CD4-positive, alpha-beta memory T cell (primary cell): Measurements from ENCODE around the gene NUP50. TPM values are rescaled to one million over a fixed set of nuclear protein-coding genes. Genes with fewer than 3 reads are reported as not detected.
A peak's percentile ranks its signal among the peaks of the same experiment; 100 is the strongest.

ENCODE experiments used
- CTCF ChIA-PET: fragments of 350-600 bp; sonication (Branson Sonifier 250); formaldehyde crosslinking; loops from one replicate; lab custom pipeline; 2021; ENCODE audit warnings: inconsistent platforms; ENCODE audit not compliant: partially characterized antibody; lab: Charles Lee
- POLR2A ChIA-PET: fragments of 350-600 bp; sonication (Branson Sonifier 250); formaldehyde crosslinking; loops from one replicate; lab custom pipeline; 2021; ENCODE audit not compliant: partially characterized antibody; lab: Charles Lee
- DNase-seq, 5 donors: peaks; one replicate each; pipeline versions ENCODE4 v3.0.0 to v3.0.0-alpha.2; 2020 to 2022; ENCODE audit warnings: mixed read lengths in 1 of 5
- H3K27ac ChIP-seq: one replicate; pipeline ENCODE4 v1.7.0; 2013; ENCODE audit warnings: low read depth, low read length
- H3K27me3 ChIP-seq: 2 replicates; pipeline ENCODE4 v1.7.0; 2013; ENCODE audit warnings: mild to moderate bottlenecking, low read length, moderate library complexity; ENCODE audit not compliant: insufficient read depth
- H3K36me3 ChIP-seq: 2 replicates; pipeline ENCODE4 v1.7.0; 2013; ENCODE audit warnings: mild to moderate bottlenecking, low read length, moderate library complexity; ENCODE audit not compliant: insufficient read depth
- H3K4me1 ChIP-seq: 2 replicates; pipeline ENCODE4 v1.7.0; 2013; ENCODE audit warnings: mild to moderate bottlenecking, low read length, moderate library complexity; ENCODE audit not compliant: insufficient read depth
- H3K4me3 ChIP-seq, 2 donors: one replicate each; pipeline ENCODE4 v1.7.0; 2013; ENCODE audit warnings: low read length in 2 of 2, mild to moderate bottlenecking in 1 of 2
- H3K9me3 ChIP-seq, 2 donors: one replicate each; pipeline ENCODE4 v1.7.0; 2013; ENCODE audit warnings: low read length in 2 of 2, control low read depth in 1 of 2; ENCODE audit not compliant: control insufficient read depth in 1 of 2
- H3K27ac Mint-ChIP-seq, 7 donors: one replicate each; pipeline ENCODE4 v1.8.0; 2020 to 2021; ENCODE audit warnings: mixed read lengths in 7 of 7, mild to moderate bottlenecking in 6 of 7, inconsistent platforms in 3 of 7, moderate library complexity in 3 of 7
- H3K27me3 Mint-ChIP-seq, 2 donors: one replicate each; pipeline ENCODE4 v1.8.0; 2020 to 2021; ENCODE audit warnings: mixed read lengths in 2 of 2
- H3K36me3 Mint-ChIP-seq, 2 donors: one replicate each; pipeline ENCODE4 v1.8.0; 2020 to 2021; ENCODE audit warnings: mixed read lengths in 2 of 2, inconsistent platforms in 1 of 2, mild to moderate bottlenecking in 1 of 2
- H3K4me1 Mint-ChIP-seq, 4 donors: one replicate each; pipeline ENCODE4 v1.8.0; 2020 to 2021; ENCODE audit warnings: mixed read lengths in 4 of 4, mild to moderate bottlenecking in 1 of 4
- H3K4me3 Mint-ChIP-seq, 8 donors: one replicate each; pipeline ENCODE4 v1.8.0; 2020 to 2021; ENCODE audit warnings: mixed read lengths in 8 of 8, mild to moderate bottlenecking in 7 of 8, moderate library complexity in 6 of 8, inconsistent platforms in 3 of 8
- H3K9me3 Mint-ChIP-seq, 8 donors: one replicate each; pipeline ENCODE4 v1.8.0; 2020 to 2021; ENCODE audit warnings: mixed read lengths in 8 of 8, mild to moderate bottlenecking in 5 of 8, inconsistent platforms in 3 of 8, moderate library complexity in 1 of 8
- intact Hi-C: fragments of 100-400 bp; cut with micrococcal nuclease; formaldehyde crosslinking; loops from one replicate; pipeline ENCODE4 v1.15.1; 2023
- polyA plus RNA-seq, 2 donors: library from polyadenylated mRNA; unstranded; fragments of 300-500 nt; fragmentation: Illumina TruSeq; gene quantifications; one replicate each; pipeline ENCODE4 v1.2.3, GENCODE V29; 2021
- total RNA-seq, 2 experiments: library from RNA; stranded (reverse); gene quantifications; one replicate each; pipeline ENCODE4 v1.2.3, GENCODE V29; 2021

Gene NUP50
- total and polyA plus RNA-seq, 4 experiments from 2014 or later, result 40.1 to 158 (median 103) TPM

GRCh38 chr22:45208993-45209838 lies 45.5 kb downstream of the NUP50 start:
- peak in 4 of 5 donors; percentile 6 to 23 (median 12) for DNase-seq
- Mint-ChIP-seq H3K4me1 (peaks cover 0 to 7% (median 3%) of the 10 kb centered on the region in 4 donors), H3K9me3 (no peaks in the 10 kb centered on the region), H3K27me3 (no peaks in the 10 kb centered on the region), H3K36me3 (peaks cover 12 to 18% of the 10 kb centered on the region in 2 donors), H3K4me3 (no peak overlapping the region), H3K27ac (peak overlapping the region in 2 of 7 donors; percentile 52)
- H3K4me3 ChIP-seq, result no peak overlapping the region
- peaks cover 3% of the 10 kb centered on the region for H3K36me3 ChIP-seq
- H3K27me3 ChIP-seq, result no peaks in the 10 kb centered on the region
- intact Hi-C loops, result loop anchor here (1.0 kb wide), 1 partner anchor 36 kb away; no protein-coding TSS in a partner anchor
- CTCF ChIA-PET, result interaction anchor here (0.7 to 1.5 kb wide), 6 partner anchors 17 to 137 kb away, joined by 3 to 4 read pairs (median 3); no protein-coding TSS in a partner anchor
- H3K4me1 ChIP-seq, result no peaks in the 10 kb centered on the region
- no peaks in the 10 kb centered on the region for H3K9me3 ChIP-seq
- H3K27ac ChIP-seq, result no peak overlapping the region
- POLR2A ChIA-PET, result no interaction called here

- H3K27ac Mint-ChIP-seq, result no peak overlapping the region
- Histone ChIP-seq H3K27me3 (no peaks in the 10 kb centered on the region), H3K36me3 (peaks cover 3% of the 10 kb centered on the region), H3K4me1 (no peaks in the 10 kb centered on the region), H3K9me3 (no peaks in the 10 kb centered on the region), H3K4me3 (no peak overlapping the region), H3K27ac (no peak overlapping the region)
- ChIA-PET CTCF (interaction anchor here (0.6 to 0.7 kb wide), 2 partner anchors 111 to 136 kb away, joined by 3 to 4 read pairs; no protein-coding TSS in a partner anchor), POLR2A (no interaction called here)
- no peak overlapping the region for H3K4me3 Mint-ChIP-seq
- H3K27me3 Mint-ChIP-seq, result no peaks in the 10 kb centered on the region
- intact Hi-C loops, result no loop called here
- peaks cover 8 to 17% of the 10 kb centered on the region in 2 donors for H3K36me3 Mint-ChIP-seq
- no peaks in the 10 kb centered on the region for H3K9me3 Mint-ChIP-seq
- DNase-seq, result no peak
- H3K4me1 Mint-ChIP-seq, result peaks cover 0 to 9% (median 4%) of the 10 kb centered on the region in 4 donors
These were observed 46.4 kb downstream of the NUP50 start for GRCh38 chr22:45210174-45210573.

GRCh38 chr22:45210577-45210976 lies 46.9 kb downstream of the NUP50 start:
- H3K27ac ChIP-seq, result no peak overlapping the region
- H3K27ac Mint-ChIP-seq, result no peak overlapping the region
- POLR2A ChIA-PET, result no interaction called here
- H3K4me1 ChIP-seq, result no peaks in the 10 kb centered on the region
- no peaks in the 10 kb centered on the region for H3K27me3 Mint-ChIP-seq
- intact Hi-C loops, result no loop called here
- H3K9me3 Mint-ChIP-seq, result no peaks in the 10 kb centered on the region
- H3K4me3 ChIP-seq, result no peak overlapping the region
- peaks cover 3% of the 10 kb centered on the region for H3K36me3 ChIP-seq
- H3K36me3 Mint-ChIP-seq, result peaks cover 8 to 17% of the 10 kb centered on the region in 2 donors
- H3K4me1 Mint-ChIP-seq, result peaks cover 0 to 11% (median 4%) of the 10 kb centered on the region in 4 donors
- no peaks in the 10 kb centered on the region for H3K9me3 ChIP-seq
- no peak overlapping the region for H3K4me3 Mint-ChIP-seq
- CTCF ChIA-PET, result interaction anchor here (0.6 to 1.1 kb wide), 2 partner anchors 111 to 114 kb away, joined by 3 to 4 read pairs; no protein-coding TSS in a partner anchor
- H3K27me3 ChIP-seq, result no peaks in the 10 kb centered on the region
- no peak for DNase-seq

- H3K4me1 ChIP-seq, result no peaks in the 10 kb centered on the region
- H3K27ac ChIP-seq, result no peak overlapping the region
- no peaks in the 10 kb centered on the region for H3K27me3 Mint-ChIP-seq
- peaks cover 0 to 9% (median 4%) of the 10 kb centered on the region in 4 donors for H3K4me1 Mint-ChIP-seq
- peaks cover 5 to 14% of the 10 kb centered on the region in 2 donors for H3K36me3 Mint-ChIP-seq
- no peak overlapping the region for H3K27ac Mint-ChIP-seq
- H3K27me3 ChIP-seq, result no peaks in the 10 kb centered on the region
- ChIA-PET POLR2A (no interaction called here), CTCF (interaction anchor here (1.1 kb wide), 1 partner anchor 114 kb away, joined by 3 read pairs; no protein-coding TSS in a partner anchor)
- no peak for DNase-seq
- H3K4me3 ChIP-seq, result no peak overlapping the region
- intact Hi-C loops, result no loop called here
- H3K9me3 ChIP-seq, result no peaks in the 10 kb centered on the region
- H3K36me3 ChIP-seq, result peaks cover 3% of the 10 kb centered on the region
- H3K9me3 Mint-ChIP-seq, result peaks cover 0 to 2% (median 0%) of the 10 kb centered on the region in 8 donors
- H3K4me3 Mint-ChIP-seq, result no peak overlapping the region
These were observed 47.3 kb downstream of the NUP50 start for GRCh38 chr22:45210991-45211390.

- Mint-ChIP-seq H3K9me3 (peaks cover 0 to 2% (median 0%) of the 10 kb centered on the region in 8 donors), H3K4me1 (peaks cover 0 to 9% (median 4%) of the 10 kb centered on the region in 4 donors), H3K36me3 (peaks cover under 1 to 9% of the 10 kb centered on the region in 2 donors), H3K27me3 (no peaks in the 10 kb centered on the region), H3K4me3 (no peak overlapping the region), H3K27ac (no peak overlapping the region)
- POLR2A ChIA-PET, result no interaction called here
- Histone ChIP-seq H3K4me3 (no peak overlapping the region), H3K27me3 (no peaks in the 10 kb centered on the region), H3K36me3 (peaks cover 3% of the 10 kb centered on the region), H3K9me3 (no peaks in the 10 kb centered on the region), H3K4me1 (no peaks in the 10 kb centered on the region), H3K27ac (no peak overlapping the region)
- no peak for DNase-seq
- CTCF ChIA-PET, result interaction anchor here (1.1 kb wide), 1 partner anchor 115 kb away, joined by 3 read pairs; no protein-coding TSS in a partner anchor
- intact Hi-C loops, result no loop called here
These were observed 47.7 kb downstream of the NUP50 start for GRCh38 chr22:45211435-45211834.

- H3K36me3 ChIP-seq, result peaks cover 3% of the 10 kb centered on the region
- no peak overlapping the region for H3K27ac ChIP-seq
- H3K4me3 ChIP-seq, result no peak overlapping the region
- Mint-ChIP-seq H3K4me1 (peaks cover 0 to 9% (median 4%) of the 10 kb centered on the region in 4 donors), H3K9me3 (peaks cover 0 to 2% (median 0%) of the 10 kb centered on the region in 8 donors), H3K27ac (no peak overlapping the region), H3K27me3 (no peaks in the 10 kb centered on the region), H3K36me3 (peaks cover 0 to 9% of the 10 kb centered on the region in 2 donors), H3K4me3 (no peak overlapping the region)
- no peaks in the 10 kb centered on the region for H3K27me3 ChIP-seq
- intact Hi-C loops, result no loop called here
- POLR2A ChIA-PET, result no interaction called here
- no peak for DNase-seq
- H3K9me3 ChIP-seq, result no peaks in the 10 kb centered on the region
- CTCF ChIA-PET, result interaction anchor here (1.1 kb wide), 1 partner anchor 115 kb away, joined by 3 read pairs; no protein-coding TSS in a partner anchor
- H3K4me1 ChIP-seq, result no peaks in the 10 kb centered on the region
These were observed 48.1 kb downstream of the NUP50 start for GRCh38 chr22:45211848-45212247.

- CTCF ChIA-PET, result no interaction called here
- Histone ChIP-seq H3K4me1 (no peaks in the 10 kb centered on the region), H3K4me3 (no peak overlapping the region), H3K9me3 (no peaks in the 10 kb centered on the region), H3K36me3 (peaks cover 3% of the 10 kb centered on the region), H3K27me3 (no peaks in the 10 kb centered on the region), H3K27ac (no peak overlapping the region)
- Mint-ChIP-seq H3K27ac (no peak overlapping the region), H3K4me1 (peaks cover 0 to 9% (median 4%) of the 10 kb centered on the region in 4 donors), H3K9me3 (peaks cover 0 to 2% (median 0%) of the 10 kb centered on the region in 8 donors), H3K4me3 (no peak overlapping the region), H3K36me3 (peaks cover 0 to 9% of the 10 kb centered on the region in 2 donors), H3K27me3 (no peaks in the 10 kb centered on the region)
- DNase-seq, result no peak
- POLR2A ChIA-PET, result no interaction called here
- intact Hi-C loops, result no loop called here
These were observed 48.6 kb downstream of the NUP50 start for GRCh38 chr22:45212306-45212709.
